ENCODE measurements around the gene EFNB1. TPM values are rescaled to one million over a fixed set of nuclear protein-coding genes. Genes with fewer than 3 reads are reported as not detected.

Gene EFNB1
- polyA plus RNA-seq, 1 donor from 2014 or later: 25.5 TPM

GRCh38 chrX:68853665-68854251 lies 24.9 kb downstream of the EFNB1 start:
- TF ChIP-seq EZH2 (IDR thresholded peaks at IDR 0.05; ENCODE audit: borderline replicate concordance, insufficient read depth, low read length, poor library complexity, severe bottlenecking): no peak
- TF ChIP-seq TAF1 (IDR thresholded peaks at IDR 0.05; ENCODE audit: low read depth): no peak
- no peak for TF ChIP-seq RAD21 (conservative IDR thresholded peaks at IDR 0.05)
- TF ChIP-seq SMC3 (conservative IDR thresholded peaks at IDR 0.05; ENCODE audit: poor library complexity): no peak
- TF ChIP-seq MXI1 (conservative IDR thresholded peaks at IDR 0.05; ENCODE audit: poor library complexity, severe bottlenecking): no peak
- no peak for TF ChIP-seq CTCF (IDR thresholded peaks at IDR 0.05; ENCODE audit: poor library complexity, severe bottlenecking)
- no peak for TF ChIP-seq POLR2AphosphoS5 (IDR thresholded peaks at IDR 0.05)
- no peak for TF ChIP-seq REST (IDR thresholded peaks at IDR 0.05; ENCODE audit: borderline replicate concordance)
- TF ChIP-seq EP300 (conservative IDR thresholded peaks at IDR 0.05; ENCODE audit: poor library complexity, severe bottlenecking): no peak
- Histone ChIP-seq H3K9ac (ENCODE audit: low read length) (no peak overlapping the region), H3F3A (ENCODE audit: insufficient read depth, low read length, poor library complexity, severe bottlenecking) (no peaks in the 10 kb centered on the region)

GRCh38 chrX:68865300-68865699 lies 36.5 kb downstream of the EFNB1 start:
- H2AFZ ChIP-seq (ENCODE audit: low read depth, low read length): no peak overlapping the region

More at GRCh38 chrX:68853665-68854251, 24.9 kb downstream of the EFNB1 start:
- Histone ChIP-seq H4K20me1 (ENCODE audit: insufficient read depth) (no peaks in the 10 kb centered on the region), H2AFZ (ENCODE audit: low read depth, low read length) (no peak overlapping the region), H3K4me3 (ENCODE audit: low read length) (no peak overlapping the region), H3K9me3 (ENCODE audit: low read length) (no peaks in the 10 kb centered on the region), H3K79me2 (replicated peaks; ENCODE audit: insufficient read depth, low read length) (no peaks in the 10 kb centered on the region), H3K27ac (ENCODE audit: low read length) (no peak overlapping the region), H3K4me2 (ENCODE audit: low read length) (no peak overlapping the region), H3K27me3 (ENCODE audit: insufficient read depth, low read depth, low read length) (no peaks in the 10 kb centered on the region), H3K9me2 (ENCODE audit: insufficient read depth, low read length) (no peaks in the 10 kb centered on the region), H3K36me3 (ENCODE audit: insufficient read depth, low read length) (no peaks in the 10 kb centered on the region)

More at GRCh38 chrX:68865300-68865699, 36.5 kb downstream of the EFNB1 start:
- Histone ChIP-seq H3F3A (ENCODE audit: insufficient read depth, low read length, poor library complexity, severe bottlenecking) (no peaks in the 10 kb centered on the region), H3K9me2 (ENCODE audit: insufficient read depth, low read length) (no peaks in the 10 kb centered on the region), H3K4me2 (ENCODE audit: low read length) (no peak overlapping the region), H3K27ac (ENCODE audit: low read length) (no peak overlapping the region), H3K9ac (ENCODE audit: low read length) (no peak overlapping the region), H3K79me2 (replicated peaks; ENCODE audit: insufficient read depth, low read length) (no peaks in the 10 kb centered on the region), H4K20me1 (ENCODE audit: insufficient read depth) (no peaks in the 10 kb centered on the region), H3K9me3 (ENCODE audit: low read length) (no peaks in the 10 kb centered on the region), H3K27me3 (ENCODE audit: insufficient read depth, low read depth, low read length) (no peaks in the 10 kb centered on the region), H3K4me3 (ENCODE audit: low read length) (no peak overlapping the region), H3K36me3 (ENCODE audit: insufficient read depth, low read length) (no peaks in the 10 kb centered on the region)
- no peak for TF ChIP-seq TAF1 (IDR thresholded peaks at IDR 0.05; ENCODE audit: low read depth)
- TF ChIP-seq MXI1 (conservative IDR thresholded peaks at IDR 0.05; ENCODE audit: poor library complexity, severe bottlenecking): no peak
- TF ChIP-seq EZH2 (IDR thresholded peaks at IDR 0.05; ENCODE audit: borderline replicate concordance, insufficient read depth, low read length, poor library complexity, severe bottlenecking): no peak
- TF ChIP-seq EP300 (conservative IDR thresholded peaks at IDR 0.05; ENCODE audit: poor library complexity, severe bottlenecking): no peak
- no peak for TF ChIP-seq SMC3 (conservative IDR thresholded peaks at IDR 0.05; ENCODE audit: poor library complexity)
- no peak for TF ChIP-seq CTCF (IDR thresholded peaks at IDR 0.05; ENCODE audit: poor library complexity, severe bottlenecking)
- no peak for TF ChIP-seq RAD21 (conservative IDR thresholded peaks at IDR 0.05)
- no peak for TF ChIP-seq POLR2AphosphoS5 (IDR thresholded peaks at IDR 0.05)
- no peak for TF ChIP-seq REST (IDR thresholded peaks at IDR 0.05; ENCODE audit: borderline replicate concordance)

Data from neural cell (in vitro differentiated cells).